Limb (tissue), 2 donors: ENCODE data around the gene FAM184A.

Experiments
- DNase-seq, 2 donors: peaks; one replicate each; pipeline ENCODE4 v3.0.0-alpha.2; 2016; ENCODE audit errors: extremely low spot score in 2 of 2

Gene FAM184A

GRCh38 chr6:118968416-118968815 is 110.0 kb downstream of the FAM184A start:
- DNase-seq = peak in 1 of 2 donors; percentile 60

- no peak for DNase-seq
These were observed 111.2 kb downstream of the FAM184A start for GRCh38 chr6:118967239-118967638.

GRCh38 chr6:118965843-118966370 is 112.6 kb downstream of the FAM184A start:
- DNase-seq = no peak

GRCh38 chr6:118965371-118965770 is 113.1 kb downstream of the FAM184A start:
- no peak for DNase-seq

GRCh38 chr6:118963003-118963402 is 115.5 kb downstream of the FAM184A start:
- DNase-seq = no peak

- DNase-seq = no peak
These were observed 118.6 kb downstream of the FAM184A start for GRCh38 chr6:118959903-118960302.

GRCh38 chr6:118953391-118953790 is 125.1 kb downstream of the FAM184A start:
- peak in 1 of 2 donors; percentile 8 for DNase-seq

- DNase-seq = no peak
These were observed 125.8 kb downstream of the FAM184A start for GRCh38 chr6:118952683-118953082.

GRCh38 chr6:118945217-118945616 is 133.2 kb downstream of the FAM184A start:
- DNase-seq = no peak

GRCh38 chr6:118940770-118941169 is 137.7 kb downstream of the FAM184A start:
- DNase-seq = no peak

- no peak for DNase-seq
These were observed 138.8 kb downstream of the FAM184A start for GRCh38 chr6:118939683-118940082.

GRCh38 chr6:118935978-118936703 is 142.3 kb downstream of the FAM184A start:
- DNase-seq = no peak

GRCh38 chr6:118935331-118935668 is 143.2 kb downstream of the FAM184A start:
- DNase-seq = no peak

- DNase-seq = peak; percentile 87 to 92
These were observed 143.8 kb downstream of the FAM184A start, which contains the start of gene MCM9 for GRCh38 chr6:118934461-118935330. Gene MCM9 (minus strand): TSS chr6:118935159. CDS start chr6:118931723, 3,436 bp downstream.

- no peak for DNase-seq
These were observed 144.5 kb downstream of the FAM184A start for GRCh38 chr6:118933855-118934460.

- no peak for DNase-seq
These were observed 146.0 kb downstream of the FAM184A start for GRCh38 chr6:118932421-118932820.

- no peak for DNase-seq
These were observed 147.0 kb downstream of the FAM184A start for GRCh38 chr6:118931436-118931835.

- DNase-seq = no peak
These were observed 147.8 kb downstream of the FAM184A start for GRCh38 chr6:118930680-118931079.

- no peak for DNase-seq
These were observed 155.4 kb downstream of the FAM184A start for GRCh38 chr6:118923035-118923434.

GRCh38 chr6:118921084-118921483 is 157.4 kb downstream of the FAM184A start:
- no peak for DNase-seq

GRCh38 chr6:118918329-118918725 is 160.1 kb downstream of the FAM184A start:
- DNase-seq = no peak
